Esophagus muscularis mucosa (tissue), 3 donors: Measurements from ENCODE around the gene PRDM5.

Source experiments
- CTCF ChIP-seq, 3 experiments: fragments of 200-600 bp in 2 of 3; fragments of 450-650 bp in 1 of 3; sonication (generic) in 2 of 3; IDR thresholded peaks; one replicate each; pipeline ENCODE4 v1.5.1; 2017 to 2019; ENCODE audit warnings: antibody characterized with exemption in 3 of 3, mild to moderate bottlenecking in 2 of 3, moderate library complexity in 1 of 3
- POLR2A ChIP-seq: fragments of 450-650 bp; IDR thresholded peaks from one replicate; pipeline ENCODE4 v1.6.1; 2017; ENCODE audit warnings: antibody characterized with exemption, moderate library complexity, mild to moderate bottlenecking, low read depth

GRCh38 chr4:120870279-120870673 lies 52.2 kb downstream of the PRDM5 start:
- TF ChIP-seq CTCF (IDR thresholded peaks at IDR 0.05) (no peak), POLR2A (no peak)
